ENCODE data around the gene EFS.

- no peak for TF ChIP-seq GATA3 (IDR thresholded peaks at IDR 0.05; ENCODE audit: low read depth, low read length)
- TF ChIP-seq GATA2 (IDR thresholded peaks at IDR 0.05; ENCODE audit: low read depth, low read length), result no peak
Measured at GRCh38 chr14:23321572-23322547, 43.1 kb downstream of the EFS start.

All from SH-SY5Y (cell line).